CD8-positive, alpha-beta memory T cell (primary cell): ENCODE data around the gene SRRM4. TPM values are rescaled to one million over a fixed set of nuclear protein-coding genes. Genes with fewer than 3 reads are reported as not detected.
"Not testable (repeated sequence)": the region's sequence is repeated elsewhere in the genome, so short reads cannot be mapped to it uniquely, and the experiment has no call there.

ENCODE experiments used
- CTCF ChIA-PET: fragments of 350-600 bp; sonication (Branson Sonifier 250); formaldehyde crosslinking; loops from one replicate; lab custom pipeline; 2021; ENCODE audit warnings: antibody characterized with exemption; lab: Charles Lee
- POLR2A ChIA-PET: fragments of 350-600 bp; sonication (Branson Sonifier 250); formaldehyde crosslinking; loops from one replicate; lab custom pipeline; 2021; ENCODE audit warnings: antibody characterized with exemption; lab: Charles Lee
- DNase-seq, 5 donors: peaks; one replicate each; pipeline versions ENCODE4 v3.0.0 to v3.0.0-alpha.2; 2020 to 2022; ENCODE audit warnings: mixed read lengths in 1 of 5
- H3K27ac ChIP-seq: one replicate; pipeline ENCODE4 v1.7.0; 2013; ENCODE audit warnings: low read depth, mild to moderate bottlenecking, low read length, moderate library complexity
- H3K27me3 ChIP-seq: 2 replicates; pipeline ENCODE4 v1.7.0; 2013; ENCODE audit warnings: low read length, mild to moderate bottlenecking; ENCODE audit not compliant: insufficient read depth, poor library complexity, severe bottlenecking
- H3K36me3 ChIP-seq: 2 replicates; pipeline ENCODE4 v1.7.0; 2013; ENCODE audit warnings: mild to moderate bottlenecking, low read length, moderate library complexity; ENCODE audit not compliant: insufficient read depth
- H3K4me1 ChIP-seq: 2 replicates; pipeline ENCODE4 v1.7.0; 2013; ENCODE audit warnings: mild to moderate bottlenecking, low read length, moderate library complexity; ENCODE audit not compliant: insufficient read depth
- H3K4me3 ChIP-seq: 2 replicates; pipeline ENCODE4 v1.7.0; 2013; ENCODE audit warnings: mild to moderate bottlenecking, low read length
- H3K9me3 ChIP-seq: 2 replicates; pipeline ENCODE4 v1.7.0; 2013; ENCODE audit warnings: mild to moderate bottlenecking, low read length
- H3K27ac Mint-ChIP-seq, 8 donors: one replicate each; pipeline ENCODE4 v1.8.0; 2020 to 2021; ENCODE audit warnings: mixed read lengths in 8 of 8, mild to moderate bottlenecking in 6 of 8, inconsistent platforms in 3 of 8, moderate library complexity in 3 of 8
- H3K27me3 Mint-ChIP-seq, 2 donors: one replicate each; pipeline ENCODE4 v1.8.0; 2020 to 2021; ENCODE audit warnings: mixed read lengths in 2 of 2, mild to moderate bottlenecking in 1 of 2, moderate library complexity in 1 of 2
- H3K36me3 Mint-ChIP-seq, 3 donors: one replicate each; pipeline ENCODE4 v1.8.0; 2020 to 2021; ENCODE audit warnings: mixed read lengths in 3 of 3, inconsistent platforms in 1 of 3, mild to moderate bottlenecking in 1 of 3
- H3K4me1 Mint-ChIP-seq, 3 donors: one replicate each; pipeline ENCODE4 v1.8.0; 2020 to 2021; ENCODE audit warnings: mixed read lengths in 3 of 3, inconsistent platforms in 1 of 3, mild to moderate bottlenecking in 1 of 3
- H3K4me3 Mint-ChIP-seq, 7 donors: one replicate each; pipeline ENCODE4 v1.8.0; 2020 to 2021; ENCODE audit warnings: mixed read lengths in 7 of 7, mild to moderate bottlenecking in 6 of 7, moderate library complexity in 4 of 7, inconsistent platforms in 2 of 7
- H3K9me3 Mint-ChIP-seq, 5 donors: one replicate each; pipeline ENCODE4 v1.8.0; 2020 to 2022; ENCODE audit warnings: mixed read lengths in 5 of 5, mild to moderate bottlenecking in 3 of 5, moderate library complexity in 2 of 5, inconsistent platforms in 1 of 5
- polyA plus RNA-seq: library from polyadenylated mRNA; unstranded; fragments of 300-500 nt; fragmentation: Illumina TruSeq; gene quantifications from one replicate; pipeline ENCODE4 v1.2.3, GENCODE V29; 2021
- total RNA-seq, 2 experiments: library from RNA; stranded (reverse); gene quantifications; one replicate each; pipeline ENCODE4 v1.2.3, GENCODE V29; 2021

The SRRM4 gene
- total and polyA plus RNA-seq, 3 experiments from 2014 or later: not detected

DNA sequence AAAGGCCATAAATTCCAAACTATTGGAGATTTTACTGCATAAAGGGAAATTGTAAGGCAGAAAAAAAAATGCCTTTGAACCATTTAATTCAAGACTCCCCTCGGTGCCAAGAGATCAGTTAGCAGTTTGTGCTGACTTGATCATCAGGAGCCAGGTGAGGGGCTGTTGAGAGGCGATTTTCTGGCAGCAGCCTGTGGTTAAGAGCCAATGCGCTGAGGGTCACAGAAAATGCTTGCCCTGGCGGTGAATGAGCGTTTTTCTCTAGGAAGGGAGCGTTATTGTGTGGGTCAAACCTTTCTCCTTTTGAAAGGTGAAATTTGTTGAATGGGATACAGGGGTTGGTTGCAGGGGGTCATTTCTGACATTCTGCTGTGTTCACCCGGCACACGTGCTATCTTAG is 4.7 kb downstream of the SRRM4 start:
- Mint-ChIP-seq H3K36me3 (no peaks in the 10 kb centered on the region), H3K4me1 (no peaks in the 10 kb centered on the region), H3K27me3 (peaks cover 21 to 23% of the 10 kb centered on the region in 2 donors), H3K4me3 (no peak overlapping the region), H3K9me3 (peaks cover 0 to 14% (median 6%) of the 10 kb centered on the region in 5 donors), H3K27ac (no peak overlapping the region)
- no peak overlapping the region for H3K27ac ChIP-seq
- CTCF ChIA-PET: no interaction called here
- no peaks in the 10 kb centered on the region for H3K4me1 ChIP-seq
- H3K36me3 ChIP-seq: no peaks in the 10 kb centered on the region
- H3K4me3 ChIP-seq: no peak overlapping the region
- POLR2A ChIA-PET: no interaction called here
- DNase-seq: no peak
- no peaks in the 10 kb centered on the region for H3K9me3 ChIP-seq
- H3K27me3 ChIP-seq: no peaks in the 10 kb centered on the region

DNA sequence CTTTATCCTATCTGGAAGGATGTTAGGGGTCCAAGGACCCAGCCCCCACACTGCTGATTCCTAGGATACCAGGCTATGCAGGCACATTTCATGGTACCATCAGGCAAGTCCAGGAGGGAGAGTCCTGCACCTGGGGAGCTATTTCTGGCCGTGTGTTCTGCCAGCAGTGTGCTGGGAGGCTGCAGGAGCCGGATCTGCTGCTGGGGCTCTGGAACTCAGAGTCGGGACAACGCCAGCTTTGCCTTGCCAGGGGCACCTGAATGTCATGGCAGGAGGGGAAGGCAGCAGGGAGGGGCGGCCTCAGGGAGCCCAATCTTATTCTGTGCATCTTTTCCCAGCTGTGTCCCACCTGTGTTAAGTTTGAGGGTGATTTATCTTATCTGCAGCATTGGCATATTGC is 17.8 kb downstream of the SRRM4 start:
- Mint-ChIP-seq H3K4me1 (no peaks in the 10 kb centered on the region), H3K9me3 (peaks cover 0 to 6% (median 0%) of the 10 kb centered on the region in 5 donors), H3K27ac (no peak overlapping the region), H3K36me3 (no peaks in the 10 kb centered on the region), H3K4me3 (no peak overlapping the region), H3K27me3 (no peaks in the 10 kb centered on the region)
- Histone ChIP-seq H3K27ac (no peak overlapping the region), H3K27me3 (no peaks in the 10 kb centered on the region), H3K4me1 (no peaks in the 10 kb centered on the region), H3K9me3 (no peaks in the 10 kb centered on the region), H3K4me3 (no peak overlapping the region), H3K36me3 (no peaks in the 10 kb centered on the region)
- no peak for DNase-seq
- CTCF ChIA-PET: no interaction called here
- POLR2A ChIA-PET: no interaction called here

DNA sequence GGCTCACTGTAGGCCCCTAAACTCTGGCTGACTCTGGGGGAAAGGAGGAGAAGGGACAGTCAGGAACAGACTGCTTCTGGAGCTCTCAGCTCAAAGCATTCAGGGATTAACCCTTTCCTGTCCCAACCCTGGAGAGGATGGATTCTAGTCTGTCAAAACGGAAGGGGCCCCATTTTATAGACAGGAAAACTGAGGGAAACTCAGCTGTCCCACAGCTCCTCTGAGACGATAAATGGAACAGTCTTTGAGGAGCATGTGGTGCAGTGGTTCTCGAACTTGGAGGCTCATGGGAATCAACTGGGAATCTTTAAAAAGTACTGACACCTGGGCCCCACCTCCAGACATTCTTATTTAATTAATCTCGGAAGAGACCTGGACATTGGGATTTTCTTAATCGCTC is 23.7 kb downstream of the SRRM4 start:
- Mint-ChIP-seq H3K36me3 (no peaks in the 10 kb centered on the region), H3K27me3 (peaks cover 12 to 15% of the 10 kb centered on the region in 2 donors), H3K4me3 (no peak overlapping the region), H3K27ac (no peak overlapping the region), H3K4me1 (peaks cover 0 to 1% (median 0%) of the 10 kb centered on the region in 3 donors), H3K9me3 (peaks cover under 1 to 14% (median 7%) of the 10 kb centered on the region in 5 donors)
- H3K4me3 ChIP-seq: no peak overlapping the region
- POLR2A ChIA-PET: no interaction called here
- H3K4me1 ChIP-seq: no peaks in the 10 kb centered on the region
- no peak overlapping the region for H3K27ac ChIP-seq
- no peaks in the 10 kb centered on the region for H3K9me3 ChIP-seq
- CTCF ChIA-PET: no interaction called here
- H3K27me3 ChIP-seq: no peaks in the 10 kb centered on the region
- H3K36me3 ChIP-seq: no peaks in the 10 kb centered on the region
- DNase-seq: no peak

GRCh38 chr12:119005913-119006312 is 24.6 kb downstream of the SRRM4 start:
- H3K4me1 ChIP-seq: no peaks in the 10 kb centered on the region
- ChIA-PET CTCF (no interaction called here), POLR2A (no interaction called here)
- H3K27me3 Mint-ChIP-seq: peaks cover 13 to 15% of the 10 kb centered on the region in 2 donors
- H3K4me3 Mint-ChIP-seq: no peak overlapping the region
- H3K4me3 ChIP-seq: no peak overlapping the region
- no peaks in the 10 kb centered on the region for H3K9me3 ChIP-seq
- no peak overlapping the region for H3K27ac ChIP-seq
- H3K4me1 Mint-ChIP-seq: peaks cover 0 to 1% (median 0%) of the 10 kb centered on the region in 3 donors
- H3K36me3 ChIP-seq: no peaks in the 10 kb centered on the region
- H3K27ac Mint-ChIP-seq: no peak overlapping the region
- no peaks in the 10 kb centered on the region for H3K27me3 ChIP-seq
- DNase-seq: no peak
- no peaks in the 10 kb centered on the region for H3K36me3 Mint-ChIP-seq
- H3K9me3 Mint-ChIP-seq: peaks cover 8 to 13% (median 11%) of the 10 kb centered on the region in 5 donors

DNA sequence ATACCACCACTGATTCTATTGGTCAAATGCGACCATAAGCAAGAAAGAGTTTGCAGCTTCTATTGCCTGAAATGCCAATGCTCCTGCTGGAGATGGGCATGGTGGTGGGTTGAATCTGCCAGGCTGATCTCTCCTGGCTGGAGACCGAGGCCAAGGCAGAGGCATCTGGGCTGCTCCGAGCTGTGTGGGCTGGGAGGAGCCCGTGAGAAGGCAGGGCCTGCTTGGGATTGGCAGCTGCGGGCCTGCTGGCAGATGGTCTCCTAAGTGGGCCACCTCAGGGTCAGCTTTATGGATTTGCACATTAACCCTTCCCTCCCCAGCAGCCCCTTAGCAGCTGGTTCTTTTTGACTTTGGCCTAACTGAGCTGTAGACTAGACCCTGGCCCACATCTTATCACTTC is 25.4 kb downstream of the SRRM4 start:
- POLR2A ChIA-PET: no interaction called here
- Mint-ChIP-seq H3K27ac (no peak overlapping the region), H3K4me3 (no peak overlapping the region), H3K4me1 (peaks cover 0 to 1% (median 0%) of the 10 kb centered on the region in 3 donors), H3K27me3 (peaks cover 13 to 15% of the 10 kb centered on the region in 2 donors), H3K36me3 (no peaks in the 10 kb centered on the region), H3K9me3 (peaks cover 7 to 16% (median 14%) of the 10 kb centered on the region in 5 donors)
- no peaks in the 10 kb centered on the region for H3K36me3 ChIP-seq
- H3K9me3 ChIP-seq: no peaks in the 10 kb centered on the region
- CTCF ChIA-PET: no interaction called here
- no peak overlapping the region for H3K27ac ChIP-seq
- DNase-seq: no peak
- no peaks in the 10 kb centered on the region for H3K27me3 ChIP-seq
- H3K4me3 ChIP-seq: no peak overlapping the region
- no peaks in the 10 kb centered on the region for H3K4me1 ChIP-seq

DNA sequence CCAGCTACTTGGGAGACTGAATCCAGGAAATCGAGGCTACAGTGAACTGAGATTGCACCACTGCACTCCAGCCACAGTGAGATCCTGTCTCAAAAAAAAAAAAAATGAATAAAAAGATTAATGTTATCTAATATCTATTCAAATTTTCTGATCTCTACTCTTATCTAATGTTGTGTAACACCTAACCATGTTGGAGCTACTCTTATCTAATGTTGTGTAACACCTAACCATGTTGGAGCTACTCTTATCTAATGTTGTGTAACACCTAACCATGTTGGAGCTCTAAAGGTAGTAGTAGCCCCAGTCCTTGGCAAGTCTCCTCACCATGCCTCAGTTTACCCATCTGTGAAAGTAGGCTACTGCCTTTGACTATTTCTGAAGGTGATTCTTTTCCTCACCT is 26.9 kb downstream of the SRRM4 start:
- Mint-ChIP-seq H3K9me3 (peaks cover 12 to 20% (median 16%) of the 10 kb centered on the region in 5 donors), H3K27me3 (peaks cover 13 to 15% of the 10 kb centered on the region in 2 donors)
- H3K36me3 ChIP-seq, H3K4me3 ChIP-seq, H3K27me3 ChIP-seq, DNase-seq, H3K27ac ChIP-seq, H3K4me3 Mint-ChIP-seq, H3K36me3 Mint-ChIP-seq, POLR2A ChIA-PET, H3K27ac Mint-ChIP-seq, CTCF ChIA-PET, H3K9me3 ChIP-seq, H3K4me1 ChIP-seq, H3K4me1 Mint-ChIP-seq: not testable (repeated sequence)

GRCh38 chr12:119008691-119009221 is 27.4 kb downstream of the SRRM4 start:
- ChIA-PET POLR2A (no interaction called here), CTCF (no interaction called here)
- no peaks in the 10 kb centered on the region for H3K9me3 ChIP-seq
- no peaks in the 10 kb centered on the region for H3K4me1 ChIP-seq
- no peak overlapping the region for H3K27ac ChIP-seq
- Mint-ChIP-seq H3K36me3 (no peaks in the 10 kb centered on the region), H3K4me1 (peaks cover 0 to 1% (median 0%) of the 10 kb centered on the region in 3 donors), H3K4me3 (no peak overlapping the region), H3K27ac (no peak overlapping the region), H3K27me3 (peaks cover 13 to 15% of the 10 kb centered on the region in 2 donors), H3K9me3 (peaks cover 13 to 20% (median 16%) of the 10 kb centered on the region in 5 donors)
- no peaks in the 10 kb centered on the region for H3K36me3 ChIP-seq
- no peaks in the 10 kb centered on the region for H3K27me3 ChIP-seq
- DNase-seq: no peak
- H3K4me3 ChIP-seq: no peak overlapping the region

DNA sequence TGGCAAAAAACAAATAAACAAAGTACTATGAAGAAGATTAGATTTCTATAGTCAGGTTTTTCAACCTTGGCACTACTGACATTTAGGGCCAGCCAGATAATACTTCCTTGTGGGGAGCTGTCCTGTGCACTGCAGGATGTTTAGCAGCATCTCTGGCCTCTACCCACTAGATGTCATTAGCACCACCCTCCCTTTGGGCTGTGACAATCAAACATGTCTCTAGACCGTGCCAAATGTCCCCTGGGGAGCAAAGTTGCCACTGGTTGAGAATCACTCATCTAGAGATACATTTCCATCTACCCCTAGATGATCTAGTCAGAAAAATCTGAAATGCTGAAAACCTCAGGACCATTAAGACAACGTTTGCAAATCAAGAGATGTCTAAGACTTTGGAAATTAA is 29.9 kb downstream of the SRRM4 start:
- Mint-ChIP-seq H3K4me3 (no peak overlapping the region), H3K27ac (no peak overlapping the region), H3K27me3 (peaks cover 14 to 19% of the 10 kb centered on the region in 2 donors), H3K36me3 (no peaks in the 10 kb centered on the region), H3K9me3 (peaks cover 14 to 20% (median 16%) of the 10 kb centered on the region in 5 donors), H3K4me1 (peaks cover 0 to 1% (median 0%) of the 10 kb centered on the region in 3 donors)
- H3K36me3 ChIP-seq: no peaks in the 10 kb centered on the region
- H3K9me3 ChIP-seq: no peaks in the 10 kb centered on the region
- H3K27me3 ChIP-seq: no peaks in the 10 kb centered on the region
- no peak overlapping the region for H3K27ac ChIP-seq
- ChIA-PET CTCF (no interaction called here), POLR2A (no interaction called here)
- no peak overlapping the region for H3K4me3 ChIP-seq
- no peaks in the 10 kb centered on the region for H3K4me1 ChIP-seq
- DNase-seq: no peak
